Fibroblast of mammary gland (primary cell): ENCODE measurements around the gene SHCBP1L.
"Not testable (repeated sequence)": the region's sequence is repeated elsewhere in the genome, so short reads cannot be mapped to it uniquely, and the experiment has no call there.

Experiments used
- DNase-seq: peaks from one replicate; pipeline ENCODE4 v3.0.0-alpha.2; 2010; ENCODE audit warnings: low read depth
- H3K4me3 ChIP-seq: 2 replicates; pipeline ENCODE4 v1.5.1; 2011; ENCODE audit warnings: low read depth, mild to moderate bottlenecking, low read length, moderate library complexity; ENCODE audit not compliant: control insufficient read depth
- CTCF ChIP-seq: conservative IDR thresholded peaks from 2 replicates; pipeline ENCODE4 v1.5.1; 2011; ENCODE audit warnings: low read depth, low read length, inconsistent platforms; ENCODE audit not compliant: control insufficient read depth, insufficient read depth

Gene SHCBP1L

GRCh38 chr1:182955596-182956588, 2.9 kb upstream of the SHCBP1L start:
- no peak for TF ChIP-seq CTCF
- H3K4me3 ChIP-seq: no peak overlapping the region
- DNase-seq: peak; percentile 97

- no peak for TF ChIP-seq CTCF
- DNase-seq: no peak
- no peak overlapping the region for H3K4me3 ChIP-seq
Measured at GRCh38 chr1:182953826-182954225, 860 bp upstream of the SHCBP1L start.

- H3K4me3 ChIP-seq, DNase-seq: not testable (repeated sequence)
Measured at GRCh38 chr1:182943336-182943735, 9.6 kb downstream of the SHCBP1L start.

GRCh38 chr1:182942145-182942544, 10.8 kb downstream of the SHCBP1L start:
- not testable (repeated sequence) for H3K4me3 ChIP-seq, DNase-seq

GRCh38 chr1:182939413-182939812, 13.6 kb downstream of the SHCBP1L start:
- H3K4me3 ChIP-seq: no peak overlapping the region
- TF ChIP-seq CTCF: no peak
- DNase-seq: no peak

GRCh38 chr1:182935716-182936115, 17.2 kb downstream of the SHCBP1L start:
- TF ChIP-seq CTCF: no peak
- H3K4me3 ChIP-seq: no peak overlapping the region
- no peak for DNase-seq

- no peak for TF ChIP-seq CTCF
- DNase-seq: no peak
- no peak overlapping the region for H3K4me3 ChIP-seq
Measured at GRCh38 chr1:182930985-182931384, 22.0 kb downstream of the SHCBP1L start.
